Upper lobe of right lung (tissue), 1 donor: ENCODE measurements around the gene PIGQ. TPM values are rescaled to one million over a fixed set of nuclear protein-coding genes. Genes with fewer than 3 reads are reported as not detected.

Source experiments
- ATAC-seq: fragments of 200-7000 bp; cut with Tn5 transposase; one replicate; pipeline ENCODE4 v1.9.1; 2020; ENCODE audit warnings: mild to moderate bottlenecking, moderate library complexity
- DNase-seq: peaks from one replicate; pipeline ENCODE4 v3.0.0-alpha.2; 2020
- H3K27ac ChIP-seq: fragments of 200-600 bp; one replicate; pipeline ENCODE4 v1.8.0; 2022
- H3K27me3 ChIP-seq: fragments of 200-600 bp; one replicate; pipeline ENCODE4 v1.8.0; 2022; ENCODE audit warnings: mild to moderate bottlenecking
- H3K36me3 ChIP-seq: fragments of 200-600 bp; one replicate; pipeline ENCODE4 v1.8.0; 2022
- H3K4me1 ChIP-seq: fragments of 200-600 bp; one replicate; pipeline ENCODE4 v1.8.0; 2022
- H3K4me3 ChIP-seq: fragments of 200-600 bp; one replicate; pipeline ENCODE4 v1.8.0; 2022; ENCODE audit warnings: mild to moderate bottlenecking
- H3K9me3 ChIP-seq: fragments of 200-600 bp; one replicate; pipeline ENCODE4 v1.8.0; 2022
- CTCF ChIP-seq: fragments of 200-600 bp; IDR thresholded peaks from one replicate; pipeline ENCODE4 v1.8.0; 2022; ENCODE audit warnings: antibody characterized with exemption
- intact Hi-C: fragments of 100-400 bp; cut with DNase I; formaldehyde crosslinking; loops from one replicate; pipeline ENCODE4 v1.11.0; 2022
- total RNA-seq: library from RNA; stranded (reverse); fragmentation: NEBNext Ultra II Directional; extraction: Animal tissue kit (Norgen Biotek cat#: 25700); gene quantifications from one replicate; pipeline ENCODE4 v1.2.1, GENCODE V29; 2021
- donor health status: DM: no; HTN: yes; CAD: no; lungs with severe emphysema.

PIGQ gene
- total RNA-seq, 1 donor from 2014 or later: 59.4 TPM

- no peaks in the 10 kb centered on the region for H3K27me3 ChIP-seq
- ATAC-seq (no peak), DNase-seq (no peak)
- H3K36me3 ChIP-seq: no peaks in the 10 kb centered on the region
- no peak overlapping the region for H3K4me3 ChIP-seq
- TF ChIP-seq CTCF: no peak
- H3K9me3 ChIP-seq: no peaks in the 10 kb centered on the region
- H3K4me1 ChIP-seq: peaks cover 15% of the 10 kb centered on the region
- intact Hi-C loops: no loop called here
- no peak overlapping the region for H3K27ac ChIP-seq
These were observed 38.2 kb upstream of the PIGQ start for GRCh38 chr16:531494-532125.

GRCh38 chr16:533391-534123 is 36.2 kb upstream of the PIGQ start:
- DNase-seq: no peak
- TF ChIP-seq CTCF: no peak
- Histone ChIP-seq H3K27ac (no peak overlapping the region), H3K9me3 (no peaks in the 10 kb centered on the region), H3K4me3 (no peak overlapping the region), H3K27me3 (no peaks in the 10 kb centered on the region), H3K4me1 (peaks cover 15% of the 10 kb centered on the region), H3K36me3 (no peaks in the 10 kb centered on the region)
- no peak for ATAC-seq
- intact Hi-C loops: no loop called here

GRCh38 chr16:534135-534534 is 35.6 kb upstream of the PIGQ start:
- ATAC-seq: no peak
- H3K4me1 ChIP-seq: peaks cover 11% of the 10 kb centered on the region

GRCh38 chr16:534856-535445 is 34.8 kb upstream of the PIGQ start:
- Histone ChIP-seq H3K9me3 (no peaks in the 10 kb centered on the region), H3K27ac (no peak overlapping the region), H3K27me3 (no peaks in the 10 kb centered on the region), H3K36me3 (no peaks in the 10 kb centered on the region), H3K4me1 (peaks cover 3% of the 10 kb centered on the region), H3K4me3 (no peak overlapping the region)
- intact Hi-C loops: no loop called here
- no peak for TF ChIP-seq CTCF
- peak; percentile 2 for ATAC-seq
- DNase-seq: no peak

More at GRCh38 chr16:534135-534534, 35.6 kb upstream of the PIGQ start:
- H3K27ac ChIP-seq: no peak overlapping the region
- no peaks in the 10 kb centered on the region for H3K9me3 ChIP-seq
- H3K27me3 ChIP-seq: no peaks in the 10 kb centered on the region
- DNase-seq: no peak
- no peak for TF ChIP-seq CTCF
- H3K36me3 ChIP-seq: no peaks in the 10 kb centered on the region
- intact Hi-C loops: no loop called here
- no peak overlapping the region for H3K4me3 ChIP-seq

- Histone ChIP-seq H3K4me1 (no peaks in the 10 kb centered on the region), H3K4me3 (no peak overlapping the region), H3K9me3 (no peaks in the 10 kb centered on the region), H3K36me3 (no peaks in the 10 kb centered on the region), H3K27ac (no peak overlapping the region), H3K27me3 (no peaks in the 10 kb centered on the region)
- peak; percentile 58 for ATAC-seq
- intact Hi-C loops: no loop called here
- no peak for DNase-seq
- no peak for TF ChIP-seq CTCF
These were observed 34.0 kb upstream of the PIGQ start for GRCh38 chr16:535446-536405.
